Fibroblast of upper back skin (primary cell): Measurements from ENCODE around the gene ARCN1.
"Not testable (repeated sequence)": the region's sequence is repeated elsewhere in the genome, so short reads cannot be mapped to it uniquely, and the experiment has no call there.

ENCODE experiments used
- DNase-seq: peaks from one replicate; pipeline ENCODE4 v3.0.0-alpha.2; 2013

The ARCN1 gene

GRCh38 chr11:118545533-118545932 is 26.7 kb upstream of the ARCN1 start:
- DNase-seq = no peak

DNA sequence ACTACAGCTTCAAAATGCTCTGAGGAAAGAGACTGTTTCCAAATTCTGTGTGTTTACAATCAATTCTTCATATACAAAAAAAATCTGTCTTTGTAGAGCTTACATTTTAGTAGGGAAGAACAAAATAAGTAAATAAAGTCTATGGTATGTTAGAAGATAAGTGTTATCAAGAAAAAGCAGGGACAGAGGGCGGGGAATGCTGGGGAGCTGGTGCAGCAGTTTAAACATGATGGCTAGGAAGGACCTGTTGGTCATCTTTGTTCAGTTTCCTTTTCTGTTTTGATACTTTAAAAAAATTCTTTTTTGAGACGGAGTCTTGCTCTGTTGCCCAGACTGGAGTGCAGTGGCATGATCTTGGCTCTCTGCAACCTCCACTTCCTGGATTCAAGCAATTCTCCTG is 25.1 kb upstream of the ARCN1 start:
- no peak for DNase-seq

DNA sequence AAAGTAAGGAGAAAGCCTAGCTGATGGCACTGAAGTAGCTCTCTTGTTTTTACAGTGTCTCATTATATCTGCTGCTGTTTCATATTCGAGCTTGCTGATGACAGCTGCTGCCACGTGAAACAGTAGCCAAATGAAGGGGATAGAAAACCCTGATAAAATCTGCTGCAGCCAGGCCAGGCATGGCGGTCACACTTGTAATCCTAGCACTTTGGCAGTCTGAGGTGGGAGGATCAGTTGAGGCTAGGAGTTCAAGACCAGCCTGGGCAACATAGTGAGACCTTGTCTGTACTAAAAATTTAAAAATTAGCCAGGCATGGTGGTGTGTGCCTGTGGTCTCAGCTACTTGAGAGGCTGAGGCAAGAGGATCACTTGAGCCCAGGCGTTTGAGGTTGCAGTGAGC is 19.9 kb upstream of the ARCN1 start:
- no peak for DNase-seq

GRCh38 chr11:118560806-118561205 is 11.4 kb upstream of the ARCN1 start:
- DNase-seq = no peak

GRCh38 chr11:118565051-118565450 is 7.2 kb upstream of the ARCN1 start:
- DNase-seq = peak; percentile 12

- no peak for DNase-seq
Observed at GRCh38 chr11:118569670-118570069, 2.5 kb upstream of the ARCN1 start.

GRCh38 chr11:118570787-118571186 is 1.4 kb upstream of the ARCN1 start:
- DNase-seq = no peak

DNA sequence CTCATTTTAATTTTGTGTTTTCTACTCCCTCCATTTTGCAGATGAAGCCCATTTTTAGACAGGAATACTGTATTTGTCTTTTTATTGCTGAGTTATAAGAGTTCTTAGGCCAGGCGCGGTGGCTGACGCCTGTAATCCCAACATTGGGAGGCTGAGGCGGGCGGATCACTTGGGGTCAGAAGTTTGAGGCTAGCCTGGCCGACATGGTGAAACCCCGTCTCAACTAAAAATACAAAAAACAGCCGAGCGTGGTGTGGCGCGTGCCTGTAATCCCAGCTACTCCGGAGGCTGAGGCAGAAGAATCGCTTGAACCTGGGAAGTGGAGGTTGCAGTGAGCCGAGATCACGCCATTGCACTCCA is 528 bp upstream of the ARCN1 start:
- DNase-seq = peak; percentile 3

DNA sequence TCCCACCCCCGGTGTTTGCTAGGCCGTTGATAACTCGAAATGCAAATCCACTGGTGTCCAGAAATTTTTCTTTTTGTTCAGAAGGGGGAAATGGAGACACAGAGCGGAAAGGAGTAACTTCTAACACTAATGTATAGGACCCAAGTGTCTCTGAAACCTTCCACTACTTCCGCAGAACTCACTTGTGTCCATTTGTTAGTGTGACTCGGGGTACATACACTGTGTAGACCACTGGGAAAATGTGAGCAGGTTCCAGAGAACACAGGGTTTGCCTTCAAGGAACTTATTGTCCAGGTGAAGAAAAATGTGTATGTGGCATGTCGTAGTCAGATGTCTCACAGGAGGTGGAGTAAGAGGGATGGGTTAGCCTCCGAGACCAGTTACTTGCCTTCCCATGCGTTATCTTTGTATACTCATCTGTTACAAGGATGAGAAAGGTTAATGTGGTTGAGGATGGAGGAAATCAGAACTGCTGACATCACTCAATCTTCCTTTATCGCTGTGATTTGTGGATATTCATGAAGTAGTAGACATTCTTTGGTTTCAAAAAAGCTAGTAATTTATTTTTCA is 857 bp downstream of the ARCN1 start:
- peak; percentile 56 for DNase-seq

- DNase-seq = no peak
Observed at GRCh38 chr11:118574636-118575035, 2.4 kb downstream of the ARCN1 start.

DNA sequence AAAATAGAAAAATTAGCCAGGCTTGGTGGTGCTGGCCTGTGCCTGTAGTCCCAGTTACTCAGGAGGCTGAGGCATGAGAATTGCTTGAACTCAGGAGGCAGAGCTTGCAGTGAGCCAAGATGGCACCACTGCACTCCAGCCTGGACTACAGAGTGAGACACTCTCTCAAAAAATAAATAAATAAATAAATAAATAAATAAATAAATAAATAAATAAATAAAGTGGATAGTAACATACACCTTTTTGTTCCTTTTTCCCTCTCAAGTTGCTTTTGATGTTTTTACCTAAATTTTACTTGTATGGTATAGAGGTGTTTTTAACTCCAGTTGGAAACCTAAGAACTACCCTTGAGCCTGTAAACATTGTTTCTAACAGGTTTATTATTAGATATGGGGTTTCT is 5.8 kb downstream of the ARCN1 start:
- DNase-seq = not testable (repeated sequence)

DNA sequence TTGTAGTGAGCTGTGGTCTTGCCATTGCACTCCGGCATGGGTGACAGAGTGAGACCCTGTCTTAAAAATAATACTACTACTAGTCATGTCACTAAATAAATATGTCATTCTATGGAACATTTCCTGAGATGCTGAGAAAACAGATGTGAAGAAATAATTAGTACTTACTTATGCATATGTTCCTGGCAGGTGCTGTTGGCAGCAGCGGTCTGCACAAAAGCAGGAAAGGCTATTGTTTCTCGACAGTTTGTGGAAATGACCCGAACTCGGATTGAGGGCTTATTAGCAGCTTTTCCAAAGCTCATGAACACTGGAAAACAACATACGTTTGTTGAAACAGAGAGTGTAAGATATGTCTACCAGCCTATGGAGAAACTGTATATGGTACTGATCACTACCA is 8.8 kb downstream of the ARCN1 start:
- DNase-seq = no peak

- no peak for DNase-seq
Observed at GRCh38 chr11:118587952-118588351, 15.7 kb downstream of the ARCN1 start.

GRCh38 chr11:118592616-118593367 is 20.6 kb downstream of the ARCN1 start:
- no peak for DNase-seq

DNA sequence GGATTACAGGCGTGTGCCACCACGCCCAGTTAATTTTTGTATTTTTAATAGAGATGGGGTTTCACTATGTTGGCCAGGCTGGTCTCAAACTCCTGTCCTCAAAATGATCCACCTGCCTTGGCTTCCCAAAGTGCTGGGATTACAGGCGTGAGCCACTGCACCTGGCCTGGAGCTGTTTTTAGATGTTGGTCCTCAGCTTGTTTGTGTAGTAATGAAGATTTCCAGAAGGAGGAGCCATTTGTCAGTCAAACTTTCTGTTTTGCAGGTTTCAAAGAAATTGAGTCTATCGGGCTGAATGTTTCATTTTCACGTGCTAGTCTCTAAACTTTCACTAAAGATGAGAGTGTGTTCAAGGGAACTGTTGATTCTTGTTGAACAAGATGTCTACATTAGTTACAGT is 22.8 kb downstream of the ARCN1 start:
- DNase-seq = peak; percentile 50

DNA sequence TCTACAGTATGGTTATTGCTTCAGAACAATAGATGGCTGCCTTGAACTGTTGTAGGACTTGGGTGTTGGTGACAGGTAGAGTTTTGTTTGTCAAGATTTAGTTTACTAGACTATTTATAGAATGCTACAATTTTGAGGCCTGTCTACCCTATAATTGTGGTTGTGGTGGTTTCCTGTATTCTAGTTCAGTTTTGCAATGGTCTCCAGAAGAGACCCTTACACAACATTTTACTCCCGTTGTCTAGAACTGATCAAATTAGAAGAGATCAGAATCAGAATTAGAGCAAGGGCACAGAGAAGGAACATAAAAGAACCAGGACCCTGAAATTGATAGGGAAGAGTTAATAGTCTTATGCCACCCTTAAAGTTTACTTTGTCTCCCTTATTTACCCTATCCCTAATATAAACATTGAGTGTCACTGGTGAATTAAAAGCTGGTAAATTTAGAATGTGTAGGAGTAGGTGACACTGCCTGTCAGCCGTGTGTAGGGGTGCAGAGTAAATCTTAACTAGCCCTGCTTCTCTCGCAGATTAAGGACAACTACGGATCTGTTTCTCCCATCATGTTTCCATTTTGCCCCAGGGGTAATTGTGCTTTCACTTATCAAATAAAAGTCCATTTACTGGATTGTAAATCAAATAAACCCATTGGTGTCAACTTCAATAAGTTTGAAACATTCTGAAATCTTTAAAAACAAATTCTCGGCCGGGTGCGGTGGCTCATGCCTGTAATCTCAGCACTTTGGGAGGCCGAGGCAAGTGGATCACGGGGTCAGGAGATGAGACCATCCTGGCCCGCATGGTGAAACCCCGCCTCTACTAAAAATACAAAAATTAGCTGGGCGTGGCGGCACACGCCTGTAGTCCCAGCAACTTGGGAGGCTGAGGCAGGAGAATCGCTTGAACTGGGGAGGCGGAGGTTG is 24.3 kb downstream of the ARCN1 start:
- no peak for DNase-seq

GRCh38 chr11:118597556-118597955 is 25.3 kb downstream of the ARCN1 start:
- DNase-seq = no peak

GRCh38 chr11:118602331-118602730 is 30.1 kb downstream of the ARCN1 start:
- no peak for DNase-seq

- not testable (repeated sequence) for DNase-seq
Observed at GRCh38 chr11:118603709-118604108, 31.5 kb downstream of the ARCN1 start.

DNA sequence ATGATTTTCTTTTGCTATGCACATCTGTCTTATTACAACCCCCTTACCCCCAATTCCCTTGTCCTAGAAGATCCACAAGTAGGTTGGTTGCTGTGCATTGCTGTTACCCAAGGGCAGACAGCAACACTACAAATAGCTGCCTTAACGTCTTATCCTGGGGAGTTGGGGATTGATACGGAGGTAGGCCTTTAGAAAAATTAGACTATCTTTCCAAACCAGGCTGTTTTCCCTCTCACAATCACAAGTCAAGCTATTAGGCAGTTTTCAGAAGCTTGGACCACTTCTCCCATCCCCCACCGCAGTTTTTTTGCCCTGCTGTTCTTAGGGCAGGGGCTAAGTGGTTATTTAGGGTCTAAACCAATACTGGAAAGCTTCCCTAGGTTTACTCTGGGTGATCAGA is 32.4 kb downstream of the ARCN1 start:
- no peak for DNase-seq

- peak; percentile 94 for DNase-seq
Observed at GRCh38 chr11:118605116-118605867, 33.1 kb downstream of the ARCN1 start.

- DNase-seq = no peak
Observed at GRCh38 chr11:118606157-118606843, 34.1 kb downstream of the ARCN1 start.

DNA sequence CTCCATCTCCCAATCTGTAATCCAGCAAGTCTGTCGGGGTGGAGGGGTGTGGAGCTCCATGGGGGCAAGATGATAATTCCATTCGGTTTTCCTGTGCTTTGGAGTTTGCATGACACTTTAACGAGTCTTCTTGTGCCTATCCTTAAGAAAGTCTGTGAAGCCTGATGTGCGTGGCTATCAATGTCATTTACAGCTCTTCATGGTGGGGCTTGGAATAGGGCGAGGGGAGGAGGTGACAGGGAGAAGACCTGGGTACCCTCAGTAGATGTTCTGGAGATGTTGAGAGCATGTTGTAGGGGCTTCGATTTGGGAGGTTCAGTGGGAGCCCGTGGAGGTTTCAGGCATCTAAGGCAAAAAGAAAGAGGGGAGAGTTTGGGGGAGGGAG is 34.6 kb downstream of the ARCN1 start:
- DNase-seq = no peak
